Hepatocyte (in vitro differentiated cells): ENCODE results near the gene IGFBP6. TPM values are rescaled to one million over a fixed set of nuclear protein-coding genes. Genes with fewer than 3 reads are reported as not detected.
A peak's percentile ranks its signal among the peaks of the same experiment; 100 is the strongest.

ENCODE experiments used
- DNase-seq: peaks from one replicate; pipeline ENCODE4 v3.0.0-alpha.2; 2016; ENCODE audit warnings: low spot score
- H2AFZ ChIP-seq: fragments of 200-600 bp; sonication (generic); 2 replicates; pipeline ENCODE4 v1.6.0; 2016; ENCODE audit warnings: antibody characterized with exemption, mild to moderate bottlenecking
- H3K27ac ChIP-seq: fragments of 200-600 bp; sonication (generic); 2 replicates; pipeline ENCODE4 v1.5.1; 2016; ENCODE audit warnings: mild to moderate bottlenecking
- H3K27me3 ChIP-seq: fragments of 200-600 bp; sonication (generic); 2 replicates; pipeline ENCODE4 v1.6.1; 2016
- H3K36me3 ChIP-seq: fragments of 200-600 bp; sonication (generic); replicated peaks from 2 replicates; pipeline ENCODE4 v1.5.1; 2016; ENCODE audit warnings: low read depth; ENCODE audit not compliant: insufficient read depth
- H3K4me1 ChIP-seq: fragments of 200-600 bp; sonication (generic); 2 replicates; pipeline ENCODE4 v1.5.1; 2016; ENCODE audit warnings: mild to moderate bottlenecking, moderate library complexity; ENCODE audit not compliant: insufficient read depth
- H3K4me2 ChIP-seq: fragments of 200-600 bp; sonication (generic); 2 replicates; pipeline ENCODE4 v1.6.0; 2016
- H3K4me3 ChIP-seq: fragments of 200-600 bp; sonication (generic); 2 replicates; pipeline ENCODE4 v1.5.1; 2016; ENCODE audit warnings: mild to moderate bottlenecking
- H3K79me2 ChIP-seq: fragments of 200-600 bp; sonication (generic); 2 replicates; pipeline ENCODE4 v1.6.0; 2017; ENCODE audit warnings: mild to moderate bottlenecking
- H3K9me2 ChIP-seq: fragments of 200-600 bp; sonication (generic); replicated peaks from 2 replicates; pipeline ENCODE4 v1.6.0; 2017; ENCODE audit warnings: mild to moderate bottlenecking; ENCODE audit not compliant: insufficient read depth
- H3K9me3 ChIP-seq: fragments of 200-600 bp; sonication (generic); 2 replicates; pipeline ENCODE4 v1.5.1; 2016; ENCODE audit warnings: low read depth, mild to moderate bottlenecking
- H4K20me1 ChIP-seq: fragments of 200-600 bp; sonication (generic); 2 replicates; pipeline ENCODE4 v1.6.0; 2016; ENCODE audit warnings: mild to moderate bottlenecking; ENCODE audit not compliant: insufficient read depth, poor library complexity, severe bottlenecking
- CTCF ChIP-seq: fragments of 200-600 bp; sonication (generic); IDR thresholded peaks from 2 replicates; pipeline ENCODE4 v1.5.1; 2016; ENCODE audit warnings: antibody characterized with exemption, mild to moderate bottlenecking; ENCODE audit not compliant: poor library complexity
- EZH2 ChIP-seq: fragments of 200-600 bp; sonication (generic); IDR thresholded peaks from 2 replicates; pipeline ENCODE4 v1.6.1; 2016; ENCODE audit warnings: antibody characterized with exemption, mild to moderate bottlenecking, borderline replicate concordance
- EZH2phosphoT487 ChIP-seq: fragments of 200-600 bp; sonication (generic); IDR thresholded peaks from one replicate; pipeline ENCODE4 v1.6.1; 2018; ENCODE audit warnings: antibody characterized with exemption, mild to moderate bottlenecking, low read depth, moderate library complexity; ENCODE audit not compliant: unreplicated experiment, severe bottlenecking
- WGBS: methylation state at CpG from one replicate; pipeline ENCODE4 v1.1.6; 2016; ENCODE audit warnings: low lambda C conversion rate; ENCODE audit errors: missing lambda C conversion rate; 5-methylcytosine and 5-hydroxymethylcytosine counted together
- polyA plus RNA-seq: library from polyadenylated mRNA; unstranded; fragments of >200 nt; fragmentation: Nextera tagmentation; extraction: Ambion mirVana; gene quantifications from 2 replicates; pipeline ENCODE4 v1.2.1, GENCODE V29; 2016
- total RNA-seq: library from RNA; depleted of rRNA; stranded (reverse); fragments of >200 nt; gene quantifications from 2 replicates; pipeline ENCODE4 v1.2.3, GENCODE V29; 2014

Gene IGFBP6
- total and polyA plus RNA-seq, 2 experiments from 2014 or later = 25.1 to 86.0 TPM

GRCh38 chr12:53103860-53104305 lies 6.4 kb downstream of the IGFBP6 start:
- no peak for DNase-seq
- Histone ChIP-seq H3K9me2 (no peaks in the 10 kb centered on the region), H3K36me3 (no peaks in the 10 kb centered on the region), H3K79me2 (no peaks in the 10 kb centered on the region), H3K4me1 (peaks cover 12% of the 10 kb centered on the region), H3K27me3 (no peaks in the 10 kb centered on the region), H3K9me3 (no peaks in the 10 kb centered on the region), H3K4me3 (no peak overlapping the region), H3K4me2 (peak overlapping the region; percentile 59), H3K27ac (peak overlapping the region; percentile 90), H2AFZ (no peak overlapping the region), H4K20me1 (no peaks in the 10 kb centered on the region)
- 49% methylated on average over 3 of the region's 3 CpGs for WGBS
- TF ChIP-seq CTCF (no peak), EZH2phosphoT487 (no peak), EZH2 (no peak)

GRCh38 chr12:53105256-53105655 lies 7.8 kb downstream of the IGFBP6 start:
- H4K20me1 ChIP-seq = no peaks in the 10 kb centered on the region
- H3K9me3 ChIP-seq = no peaks in the 10 kb centered on the region
- no peak overlapping the region for H3K27ac ChIP-seq
- 95% methylated on average over 8 of the region's 8 CpGs for WGBS
- no peak for TF ChIP-seq CTCF
- TF ChIP-seq EZH2phosphoT487 = no peak
- no peak for TF ChIP-seq EZH2
- H3K79me2 ChIP-seq = peaks cover 2% of the 10 kb centered on the region
- H3K9me2 ChIP-seq = no peaks in the 10 kb centered on the region
- H2AFZ ChIP-seq = no peak overlapping the region
- no peak for DNase-seq
- H3K4me3 ChIP-seq = no peak overlapping the region
- peaks cover 7% of the 10 kb centered on the region for H3K4me1 ChIP-seq
- H3K27me3 ChIP-seq = no peaks in the 10 kb centered on the region
- no peak overlapping the region for H3K4me2 ChIP-seq
- H3K36me3 ChIP-seq = no peaks in the 10 kb centered on the region

GRCh38 chr12:53105712-53106439 lies 8.4 kb downstream of the IGFBP6 start:
- 85% methylated on average over 7 of the region's 7 CpGs for WGBS

More at GRCh38 chr12:53105712-53106439, 8.4 kb downstream of the IGFBP6 start:
- TF ChIP-seq CTCF (no peak), EZH2 (no peak), EZH2phosphoT487 (no peak)
- Histone ChIP-seq H3K4me3 (no peak overlapping the region), H3K4me2 (no peak overlapping the region), H4K20me1 (no peaks in the 10 kb centered on the region), H3K27me3 (no peaks in the 10 kb centered on the region), H3K9me3 (no peaks in the 10 kb centered on the region), H3K36me3 (no peaks in the 10 kb centered on the region), H3K27ac (no peak overlapping the region), H2AFZ (no peak overlapping the region), H3K79me2 (peaks cover 2% of the 10 kb centered on the region), H3K9me2 (no peaks in the 10 kb centered on the region), H3K4me1 (peaks cover 7% of the 10 kb centered on the region)
- no peak for DNase-seq
